WTC11 (cell line): Measurements from ENCODE around the gene ARID4B.

Experiments used
- CREB1 ChIP-seq: sonication (generic); formaldehyde crosslinking; IDR thresholded peaks from 2 replicates; pipeline ENCODE4 v1.8.0; 2023; ENCODE audit warnings: mild to moderate bottlenecking, missing genetic modification reagents
- CTCF ChIP-seq: fragments of 200-600 bp; IDR thresholded peaks from 2 replicates; pipeline ENCODE4 v1.8.0; 2022; ENCODE audit warnings: antibody characterized with exemption
- FOXK1 ChIP-seq: sonication (generic); formaldehyde crosslinking; IDR thresholded peaks from 2 replicates; pipeline ENCODE4 v1.8.0; 2022; ENCODE audit warnings: mild to moderate bottlenecking, moderate library complexity, missing genetic modification reagents
- FOXP1 ChIP-seq: sonication (generic); formaldehyde crosslinking; IDR thresholded peaks from 2 replicates; pipeline ENCODE4 v1.8.0; 2022; ENCODE audit warnings: missing genetic modification reagents, mild to moderate bottlenecking, moderate library complexity, borderline replicate concordance
- MLX ChIP-seq: sonication (generic); formaldehyde crosslinking; IDR thresholded peaks from 2 replicates; pipeline ENCODE4 v1.8.1; 2023; ENCODE audit warnings: mild to moderate bottlenecking, missing genetic modification reagents, moderate library complexity
- NR2C2 ChIP-seq: sonication (generic); formaldehyde crosslinking; IDR thresholded peaks from 2 replicates; pipeline ENCODE4 v1.8.0; 2022; ENCODE audit warnings: mild to moderate bottlenecking, missing genetic modification reagents
- TEAD4 ChIP-seq: sonication (generic); formaldehyde crosslinking; IDR thresholded peaks from 2 replicates; pipeline ENCODE4 v1.8.0; 2022; ENCODE audit warnings: mild to moderate bottlenecking, missing genetic modification reagents
- TP53 ChIP-seq: sonication (generic); formaldehyde crosslinking; IDR thresholded peaks from 2 replicates; pipeline ENCODE4 v1.8.1; 2023; ENCODE audit warnings: mild to moderate bottlenecking, missing genetic modification reagents
- USF1 ChIP-seq: sonication (generic); formaldehyde crosslinking; IDR thresholded peaks from 2 replicates; pipeline ENCODE4 v1.8.0; 2022; ENCODE audit warnings: mild to moderate bottlenecking, missing genetic modification reagents
- ZBTB21 ChIP-seq: sonication (generic); formaldehyde crosslinking; IDR thresholded peaks from 2 replicates; pipeline ENCODE4 v1.8.1; 2023; ENCODE audit warnings: mild to moderate bottlenecking, missing genetic modification reagents, borderline replicate concordance
- TF ChIP-seq, protein P1 (sequence below): sonication (generic); formaldehyde crosslinking; IDR thresholded peaks from 2 replicates; pipeline ENCODE4 v1.8.1; 2023; ENCODE audit warnings: mild to moderate bottlenecking, moderate library complexity, missing genetic modification reagents
- TF ChIP-seq, protein P2 (sequence below): sonication (generic); formaldehyde crosslinking; IDR thresholded peaks from 2 replicates; pipeline ENCODE4 v1.8.0; 2022; ENCODE audit warnings: mild to moderate bottlenecking, missing genetic modification reagents
- TF ChIP-seq, protein P3 (sequence below): fragments of 250-450 bp; sonication (Bioruptor Pico); IDR thresholded peaks from 2 replicates; pipeline ENCODE4 v2.1.2; 2022; ENCODE audit warnings: mild to moderate bottlenecking, moderate library complexity

DNA sequence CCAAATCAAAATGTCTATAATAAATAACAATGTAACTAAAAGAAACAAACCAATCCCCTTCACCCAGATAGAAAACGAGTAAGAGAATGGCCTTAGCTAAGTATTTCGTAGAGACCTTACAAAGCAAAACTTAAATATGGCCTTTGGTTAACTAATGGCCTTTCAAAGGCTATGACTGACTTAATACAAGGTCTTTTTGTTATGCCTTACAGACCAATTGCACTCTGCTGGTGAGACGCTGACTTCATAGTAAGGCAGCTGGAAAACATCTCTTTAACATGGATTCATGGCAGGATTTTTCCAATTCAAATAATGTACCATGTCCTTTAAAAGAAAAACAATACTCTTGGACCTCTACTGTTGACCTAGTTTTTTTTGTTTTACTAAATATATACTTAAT, 23.5 kb upstream of the ARID4B start:
- TF ChIP-seq TP53 (CRISPR knock-in tag), result no peak
- no peak for TF ChIP-seq NR2C2
- no peak for TF ChIP-seq FOXK1 (CRISPR knock-in tag)
- TF ChIP-seq CTCF, result no peak
- TF ChIP-seq, protein P1, sequence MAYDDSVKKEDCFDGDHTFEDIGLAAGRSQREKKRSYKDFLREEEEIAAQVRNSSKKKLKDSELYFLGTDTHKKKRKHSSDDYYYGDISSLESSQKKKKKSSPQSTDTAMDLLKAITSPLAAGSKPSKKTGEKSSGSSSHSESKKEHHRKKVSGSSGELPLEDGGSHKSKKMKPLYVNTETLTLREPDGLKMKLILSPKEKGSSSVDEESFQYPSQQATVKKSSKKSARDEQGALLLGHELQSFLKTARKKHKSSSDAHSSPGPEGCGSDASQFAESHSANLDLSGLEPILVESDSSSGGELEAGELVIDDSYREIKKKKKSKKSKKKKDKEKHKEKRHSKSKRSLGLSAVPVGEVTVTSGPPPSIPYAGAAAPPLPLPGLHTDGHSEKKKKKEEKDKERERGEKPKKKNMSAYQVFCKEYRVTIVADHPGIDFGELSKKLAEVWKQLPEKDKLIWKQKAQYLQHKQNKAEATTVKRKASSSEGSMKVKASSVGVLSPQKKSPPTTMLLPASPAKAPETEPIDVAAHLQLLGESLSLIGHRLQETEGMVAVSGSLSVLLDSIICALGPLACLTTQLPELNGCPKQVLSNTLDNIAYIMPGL (CRISPR knock-in tag), result no peak
- TF ChIP-seq, protein P2, sequence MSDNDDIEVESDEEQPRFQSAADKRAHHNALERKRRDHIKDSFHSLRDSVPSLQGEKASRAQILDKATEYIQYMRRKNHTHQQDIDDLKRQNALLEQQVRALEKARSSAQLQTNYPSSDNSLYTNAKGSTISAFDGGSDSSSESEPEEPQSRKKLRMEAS (CRISPR knock-in tag), result no peak
- TF ChIP-seq, protein P3, sequence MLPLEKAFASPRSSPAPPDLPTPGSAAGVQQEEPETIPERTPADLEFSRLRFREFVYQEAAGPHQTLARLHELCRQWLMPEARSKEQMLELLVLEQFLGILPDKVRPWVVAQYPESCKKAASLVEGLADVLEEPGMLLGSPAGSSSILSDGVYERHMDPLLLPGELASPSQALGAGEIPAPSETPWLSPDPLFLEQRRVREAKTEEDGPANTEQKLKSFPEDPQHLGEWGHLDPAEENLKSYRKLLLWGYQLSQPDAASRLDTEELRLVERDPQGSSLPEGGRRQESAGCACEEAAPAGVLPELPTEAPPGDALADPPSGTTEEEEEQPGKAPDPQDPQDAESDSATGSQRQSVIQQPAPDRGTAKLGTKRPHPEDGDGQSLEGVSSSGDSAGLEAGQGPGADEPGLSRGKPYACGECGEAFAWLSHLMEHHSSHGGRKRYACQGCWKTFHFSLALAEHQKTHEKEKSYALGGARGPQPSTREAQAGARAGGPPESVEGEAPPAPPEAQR, result no peak
- no peak for TF ChIP-seq MLX (CRISPR knock-in tag)
- TF ChIP-seq USF1, result no peak
- TF ChIP-seq CREB1 (CRISPR knock-in tag), result no peak
- TF ChIP-seq ZBTB21, result no peak
- TF ChIP-seq FOXP1 (CRISPR knock-in tag), result no peak
- TF ChIP-seq TEAD4 (CRISPR knock-in tag), result no peak
